D721Med (cell line): ENCODE data around the gene KCND1.

Source experiments
- DNase-seq: peaks from one replicate; pipeline ENCODE4 v3.0.0; 2011; ENCODE audit warnings: low spot score; ENCODE audit not compliant: insufficient read length
- FAIRE-seq: peaks from 2 replicates; lab custom pipeline; 2011; peaks lifted over from hg19 to GRCh38; lab: Jason Lieb, UNC
- TF ChIP-seq, protein P1 (sequence below): IDR thresholded peaks from 2 replicates; pipeline ENCODE4 v1.5.1; 2012; ENCODE audit warnings: mild to moderate bottlenecking, control low read depth; ENCODE audit not compliant: insufficient read depth; ENCODE audit errors: missing control alignments

KCND1 gene

DNA sequence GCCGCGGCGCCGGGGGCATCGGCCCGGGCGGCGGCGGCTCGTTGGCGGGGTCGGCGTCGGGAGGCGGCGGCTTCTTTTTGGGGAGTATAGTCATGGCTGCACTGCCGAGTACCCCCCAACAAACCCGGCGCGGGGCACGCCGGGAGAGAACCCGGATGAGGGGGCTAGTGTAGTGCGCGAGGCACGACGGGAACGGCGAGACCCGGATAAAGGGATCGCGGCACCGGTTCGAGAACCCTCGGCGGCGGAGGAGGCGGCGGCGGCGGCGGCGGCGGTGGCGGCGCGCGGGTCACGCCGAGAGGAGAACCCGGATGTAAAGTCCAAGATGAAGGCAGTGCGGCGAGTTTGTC, 14.2 kb downstream of the KCND1 start, which contains the start of gene OTUD5:
TSS of gene OTUD5 (minus strand) at position 131 of the 350 bp plus-strand sequence. CDS start at position 94, 37 bp downstream.
- FAIRE-seq (no peak), DNase-seq (peak; percentile 53)
- TF ChIP-seq, protein P1, sequence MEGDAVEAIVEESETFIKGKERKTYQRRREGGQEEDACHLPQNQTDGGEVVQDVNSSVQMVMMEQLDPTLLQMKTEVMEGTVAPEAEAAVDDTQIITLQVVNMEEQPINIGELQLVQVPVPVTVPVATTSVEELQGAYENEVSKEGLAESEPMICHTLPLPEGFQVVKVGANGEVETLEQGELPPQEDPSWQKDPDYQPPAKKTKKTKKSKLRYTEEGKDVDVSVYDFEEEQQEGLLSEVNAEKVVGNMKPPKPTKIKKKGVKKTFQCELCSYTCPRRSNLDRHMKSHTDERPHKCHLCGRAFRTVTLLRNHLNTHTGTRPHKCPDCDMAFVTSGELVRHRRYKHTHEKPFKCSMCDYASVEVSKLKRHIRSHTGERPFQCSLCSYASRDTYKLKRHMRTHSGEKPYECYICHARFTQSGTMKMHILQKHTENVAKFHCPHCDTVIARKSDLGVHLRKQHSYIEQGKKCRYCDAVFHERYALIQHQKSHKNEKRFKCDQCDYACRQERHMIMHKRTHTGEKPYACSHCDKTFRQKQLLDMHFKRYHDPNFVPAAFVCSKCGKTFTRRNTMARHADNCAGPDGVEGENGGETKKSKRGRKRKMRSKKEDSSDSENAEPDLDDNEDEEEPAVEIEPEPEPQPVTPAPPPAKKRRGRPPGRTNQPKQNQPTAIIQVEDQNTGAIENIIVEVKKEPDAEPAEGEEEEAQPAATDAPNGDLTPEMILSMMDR = no peak

DNA sequence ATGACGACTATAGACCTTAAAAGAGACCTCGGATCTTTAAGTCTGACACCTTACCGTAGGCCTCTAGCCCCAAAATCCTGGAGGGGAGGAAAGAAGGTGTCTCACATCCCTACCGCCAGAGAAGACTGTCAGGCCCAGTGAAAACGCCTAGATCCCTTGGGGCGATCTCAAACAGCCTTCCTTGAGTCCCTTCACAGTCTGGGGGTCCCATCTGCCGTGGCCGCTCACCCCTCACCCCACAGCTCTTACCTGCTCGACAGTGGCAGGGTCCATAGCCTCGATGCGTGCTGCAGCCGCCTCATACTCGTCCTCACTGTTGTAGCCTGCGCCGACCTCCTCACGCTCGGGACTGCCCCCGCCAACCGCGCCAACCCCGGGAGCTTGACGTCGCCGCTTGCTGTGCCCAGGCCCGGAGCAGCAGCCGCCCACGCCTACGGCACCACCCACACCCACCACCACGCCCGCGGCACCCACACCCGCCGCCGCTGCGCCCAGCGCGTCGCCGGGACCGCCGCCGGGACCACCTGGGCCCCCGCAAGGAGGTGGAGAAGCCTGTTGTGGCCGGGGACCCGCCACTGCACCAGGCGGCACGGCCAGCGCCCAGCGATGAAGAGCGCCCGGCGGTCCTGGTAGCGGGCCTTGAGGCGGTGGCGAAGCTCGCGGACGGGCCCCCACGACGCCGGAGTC, 14.8 kb downstream of the KCND1 start:
- no peak for DNase-seq
- TF ChIP-seq, protein P1 = no peak
- no peak for FAIRE-seq

DNA sequence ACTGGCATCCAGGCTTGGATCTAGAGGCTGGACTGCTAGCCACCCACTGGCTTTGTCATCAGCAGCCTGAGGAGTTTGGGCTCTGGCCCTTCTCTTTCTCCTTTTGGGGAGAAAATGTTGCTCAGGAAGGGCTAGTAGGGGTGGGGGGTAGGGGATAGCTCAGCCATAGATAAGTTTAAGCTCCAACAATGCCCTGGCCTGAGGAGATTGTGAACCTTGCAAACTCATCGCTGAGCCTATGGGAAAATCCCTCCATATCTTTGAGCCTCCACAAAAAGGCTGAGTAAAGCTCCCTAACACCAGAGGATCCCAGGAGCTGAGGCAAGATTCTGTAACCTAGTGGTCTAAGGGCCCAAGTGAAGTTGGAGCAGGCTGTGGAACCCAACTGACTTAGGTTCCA, 23.1 kb downstream of the KCND1 start:
- FAIRE-seq (no peak), DNase-seq (no peak)
- TF ChIP-seq, protein P1 = no peak

DNA sequence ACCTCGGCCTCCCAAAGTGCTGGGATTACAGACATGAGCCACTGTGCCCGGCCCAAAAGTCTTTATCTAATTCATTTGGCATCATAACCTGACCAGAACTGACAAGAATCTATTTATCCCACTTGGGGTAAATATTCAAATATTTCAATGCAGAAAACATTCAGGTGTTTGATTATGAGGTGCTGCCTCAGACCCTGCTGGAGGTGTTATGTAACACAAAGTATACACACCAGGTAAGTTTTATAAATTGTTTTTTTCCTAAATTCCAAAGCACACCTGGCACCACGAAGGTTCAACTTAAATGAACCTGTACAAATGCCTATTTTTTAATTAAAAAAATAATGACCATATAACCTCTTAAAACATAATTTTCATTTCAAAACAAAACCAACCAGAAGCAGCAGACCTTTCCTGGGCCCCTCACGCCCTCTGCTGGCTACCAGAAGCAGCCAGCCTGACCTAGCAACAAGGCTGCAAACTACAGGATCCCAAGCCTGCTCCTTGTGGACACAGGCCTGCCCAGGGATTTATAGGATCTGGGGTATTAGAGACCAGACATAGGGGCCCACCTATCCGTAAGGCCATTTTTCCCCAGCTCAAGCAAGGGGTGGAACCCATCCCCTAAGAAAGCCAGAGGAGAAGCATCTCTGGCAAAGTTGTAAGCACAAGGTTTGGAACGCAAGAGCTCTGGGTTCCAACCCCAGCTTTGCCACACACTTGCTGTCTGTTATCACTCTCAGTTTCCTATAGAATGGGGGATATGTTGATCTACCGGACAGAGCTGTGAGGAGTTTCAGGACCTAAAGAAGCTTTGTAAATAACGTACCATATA, 25.9 kb downstream of the KCND1 start:
- TF ChIP-seq, protein P1 = peak; percentile 61
- peak; percentile 11 for FAIRE-seq
- peak; percentile 23 for DNase-seq

DNA sequence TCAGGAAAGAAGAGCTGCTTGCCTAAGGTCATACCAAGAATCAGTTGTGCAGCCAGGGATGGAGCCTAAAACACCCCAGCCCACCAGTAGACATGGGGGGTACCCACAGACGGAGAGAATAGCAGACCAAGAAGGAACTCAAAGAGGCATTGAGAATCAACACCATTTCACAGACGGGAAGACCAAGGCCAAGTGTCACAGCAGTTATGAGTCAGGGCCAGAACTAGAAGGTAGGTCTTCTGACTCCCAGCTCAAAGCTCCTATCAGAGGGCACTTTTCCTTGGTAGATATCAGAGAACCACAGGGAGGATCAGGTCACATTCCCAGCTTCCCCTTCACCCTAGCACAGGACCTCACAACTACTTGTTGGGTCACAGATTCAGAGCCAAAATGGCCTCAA, 28.7 kb downstream of the KCND1 start:
- TF ChIP-seq, protein P1 = no peak

DNA sequence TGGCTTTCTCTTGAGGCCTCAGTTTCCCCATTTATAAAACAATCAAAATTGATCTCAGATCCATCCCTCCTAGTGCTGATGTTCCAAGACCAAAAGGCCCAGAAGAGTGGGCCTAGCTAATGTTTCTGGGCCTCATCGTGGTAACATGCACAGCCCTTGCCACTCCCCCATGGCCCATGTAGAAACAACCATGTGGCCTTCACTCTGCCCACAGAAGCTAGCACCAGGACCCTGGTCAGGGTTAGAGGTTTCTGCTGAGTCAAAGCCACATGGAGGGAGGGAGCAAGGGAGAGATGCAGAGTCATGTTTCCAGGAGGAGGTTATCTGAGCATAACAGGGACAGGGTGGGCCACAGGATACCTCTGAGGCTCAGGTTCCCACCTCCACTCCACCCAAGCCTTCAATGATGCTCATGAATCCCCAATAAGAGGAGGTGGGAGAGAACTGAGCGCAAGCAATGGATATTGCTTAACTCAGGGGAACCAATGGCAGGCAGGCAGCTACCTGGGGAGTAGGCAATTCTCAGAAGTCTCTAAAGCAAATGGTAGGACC, 31.2 kb downstream of the KCND1 start:
- DNase-seq = no peak
- FAIRE-seq = no peak
- TF ChIP-seq, protein P1 = no peak

More for the DNA sequence above, 28.7 kb downstream of the KCND1 start:
- no peak for FAIRE-seq
- no peak for DNase-seq
